Vagina (tissue), 2 donors: Measurements from ENCODE around the gene MRGPRX3. TPM values are rescaled to one million over a fixed set of nuclear protein-coding genes. Genes with fewer than 3 reads are reported as not detected.
A peak's percentile ranks its signal among the peaks of the same experiment; 100 is the strongest.

Experiments used
- DNase-seq, 2 donors: peaks; one replicate each; pipeline ENCODE4 v3.0.0-alpha.2; 2017; ENCODE audit errors: extremely low spot score in 2 of 2
- H3K27ac ChIP-seq: fragments of 200-600 bp; sonication (generic); one replicate; pipeline ENCODE4 v1.5.1; 2019
- H3K27me3 ChIP-seq: fragments of 200-600 bp; sonication (generic); one replicate; pipeline ENCODE4 v1.5.1; 2019
- H3K36me3 ChIP-seq, 2 donors: fragments of 200-600 bp; sonication (generic); one replicate each; pipeline ENCODE4 v1.5.1; 2017 to 2019
- H3K4me1 ChIP-seq: fragments of 200-600 bp; sonication (generic); one replicate; pipeline ENCODE4 v1.5.1; 2019
- H3K4me3 ChIP-seq, 2 donors: fragments of 200-600 bp; sonication (generic); 1 replicate in 1 of 2; 2 replicates in 1 of 2; pipeline ENCODE4 v1.5.1; 2016 to 2019
- H3K9me3 ChIP-seq: fragments of 200-600 bp; sonication (generic); one replicate; pipeline ENCODE4 v1.5.1; 2019
- POLR2A ChIP-seq, 2 donors: fragments of 450-650 bp; IDR thresholded peaks; one replicate each; pipeline ENCODE4 v1.6.1; 2017; ENCODE audit warnings: antibody characterized with exemption in 2 of 2, mild to moderate bottlenecking in 2 of 2, moderate library complexity in 2 of 2
- POLR2AphosphoS5 ChIP-seq, 2 donors: sonication (generic); formaldehyde crosslinking; IDR thresholded peaks; one replicate each; pipeline ENCODE4 v1.9.0; 2017; ENCODE audit warnings: antibody characterized with exemption in 2 of 2, mild to moderate bottlenecking in 2 of 2, low read depth in 1 of 2; ENCODE audit not compliant: insufficient read depth in 1 of 2
- intact Hi-C: fragments of 100-400 bp; cut with DNase I; formaldehyde crosslinking; loops from one replicate; pipeline ENCODE4 v1.15.1; 2023
- small RNA-seq: library from RNA; depleted of rRNA; stranded (forward); fragments of <200 nt; gene quantifications from one replicate; pipeline ENCODE3, GENCODE V24; 2016
- total RNA-seq: library from RNA; depleted of rRNA; stranded (reverse); fragments of >200 nt; gene quantifications from one replicate; pipeline ENCODE4 v1.2.3, GENCODE V29; 2016
- TF ChIP-seq, protein P1 (sequence below), 3 experiments: fragments of 450-650 bp in 2 of 3; fragments of 200-600 bp in 1 of 3; sonication (generic) in 1 of 3; IDR thresholded peaks; one replicate each; pipeline ENCODE4 v1.5.1; 2017 to 2019; ENCODE audit warnings: antibody characterized with exemption in 3 of 3, mild to moderate bottlenecking in 2 of 3, moderate library complexity in 2 of 3

MRGPRX3 gene
- total RNA-seq, 1 donor from 2014 or later, result not detected

DNA sequence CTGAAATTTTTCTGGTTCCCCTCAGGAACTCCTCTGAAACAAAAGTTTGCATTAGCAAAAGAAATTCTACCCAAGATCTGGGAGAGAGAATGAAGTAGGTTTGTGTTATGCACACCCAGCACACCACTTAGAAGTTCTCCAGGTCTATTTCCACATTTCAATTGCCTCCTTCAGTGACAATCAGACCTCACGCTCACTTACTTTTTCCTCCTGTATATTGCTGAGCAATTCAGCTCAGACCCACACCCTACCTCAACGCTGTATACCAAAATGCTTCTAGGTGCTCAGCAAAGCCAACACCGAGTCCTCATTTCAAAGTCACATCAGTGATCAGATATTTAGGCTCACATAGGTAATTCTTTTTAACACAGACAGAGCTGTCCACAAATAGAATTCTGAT lies 19.2 kb downstream of the MRGPRX3 start:
- no peaks in the 10 kb centered on the region for H3K27me3 ChIP-seq
- no peaks in the 10 kb centered on the region for H3K36me3 ChIP-seq
- intact Hi-C loops, result no loop called here
- no peak overlapping the region for H3K27ac ChIP-seq
- no peaks in the 10 kb centered on the region for H3K4me1 ChIP-seq
- H3K4me3 ChIP-seq, result no peak overlapping the region
- no peaks in the 10 kb centered on the region for H3K9me3 ChIP-seq
- TF ChIP-seq POLR2AphosphoS5 (IDR thresholded peaks at IDR 0.05; ENCODE audit: insufficient read depth in 1 of 2, low read depth in 1 of 2), result no peak
- no peak for DNase-seq

DNA sequence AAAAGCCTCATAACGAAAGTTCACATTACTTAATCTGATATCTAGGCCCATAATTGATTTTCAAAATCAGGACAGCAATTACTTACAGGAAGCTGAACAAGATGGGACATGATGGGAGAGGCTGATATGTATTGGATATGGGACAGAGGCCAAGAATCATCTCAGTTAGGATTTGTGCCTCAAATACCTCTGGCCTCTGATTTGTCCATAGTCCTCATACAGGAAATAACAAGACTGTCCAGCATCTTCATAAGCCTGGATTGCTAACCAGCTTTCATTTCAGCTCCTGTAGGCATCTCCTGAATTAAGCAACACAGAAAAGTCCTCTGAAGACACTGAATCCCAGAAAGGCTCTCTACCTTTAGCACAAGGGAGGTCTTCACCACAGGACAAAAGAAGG lies 36.0 kb downstream of the MRGPRX3 start:
- no peaks in the 10 kb centered on the region for H3K4me1 ChIP-seq
- no peak overlapping the region for H3K4me3 ChIP-seq
- DNase-seq, result no peak
- H3K36me3 ChIP-seq, result no peaks in the 10 kb centered on the region
- no peaks in the 10 kb centered on the region for H3K9me3 ChIP-seq
- TF ChIP-seq POLR2AphosphoS5 (IDR thresholded peaks at IDR 0.05; ENCODE audit: insufficient read depth in 1 of 2, low read depth in 1 of 2) (no peak), POLR2A (IDR thresholded peaks at IDR 0.05) (no peak)
- TF ChIP-seq, protein P1, sequence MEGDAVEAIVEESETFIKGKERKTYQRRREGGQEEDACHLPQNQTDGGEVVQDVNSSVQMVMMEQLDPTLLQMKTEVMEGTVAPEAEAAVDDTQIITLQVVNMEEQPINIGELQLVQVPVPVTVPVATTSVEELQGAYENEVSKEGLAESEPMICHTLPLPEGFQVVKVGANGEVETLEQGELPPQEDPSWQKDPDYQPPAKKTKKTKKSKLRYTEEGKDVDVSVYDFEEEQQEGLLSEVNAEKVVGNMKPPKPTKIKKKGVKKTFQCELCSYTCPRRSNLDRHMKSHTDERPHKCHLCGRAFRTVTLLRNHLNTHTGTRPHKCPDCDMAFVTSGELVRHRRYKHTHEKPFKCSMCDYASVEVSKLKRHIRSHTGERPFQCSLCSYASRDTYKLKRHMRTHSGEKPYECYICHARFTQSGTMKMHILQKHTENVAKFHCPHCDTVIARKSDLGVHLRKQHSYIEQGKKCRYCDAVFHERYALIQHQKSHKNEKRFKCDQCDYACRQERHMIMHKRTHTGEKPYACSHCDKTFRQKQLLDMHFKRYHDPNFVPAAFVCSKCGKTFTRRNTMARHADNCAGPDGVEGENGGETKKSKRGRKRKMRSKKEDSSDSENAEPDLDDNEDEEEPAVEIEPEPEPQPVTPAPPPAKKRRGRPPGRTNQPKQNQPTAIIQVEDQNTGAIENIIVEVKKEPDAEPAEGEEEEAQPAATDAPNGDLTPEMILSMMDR (IDR thresholded peaks at IDR 0.05), result no peak
- intact Hi-C loops, result no loop called here
- no peak overlapping the region for H3K27ac ChIP-seq
- no peaks in the 10 kb centered on the region for H3K27me3 ChIP-seq

DNA sequence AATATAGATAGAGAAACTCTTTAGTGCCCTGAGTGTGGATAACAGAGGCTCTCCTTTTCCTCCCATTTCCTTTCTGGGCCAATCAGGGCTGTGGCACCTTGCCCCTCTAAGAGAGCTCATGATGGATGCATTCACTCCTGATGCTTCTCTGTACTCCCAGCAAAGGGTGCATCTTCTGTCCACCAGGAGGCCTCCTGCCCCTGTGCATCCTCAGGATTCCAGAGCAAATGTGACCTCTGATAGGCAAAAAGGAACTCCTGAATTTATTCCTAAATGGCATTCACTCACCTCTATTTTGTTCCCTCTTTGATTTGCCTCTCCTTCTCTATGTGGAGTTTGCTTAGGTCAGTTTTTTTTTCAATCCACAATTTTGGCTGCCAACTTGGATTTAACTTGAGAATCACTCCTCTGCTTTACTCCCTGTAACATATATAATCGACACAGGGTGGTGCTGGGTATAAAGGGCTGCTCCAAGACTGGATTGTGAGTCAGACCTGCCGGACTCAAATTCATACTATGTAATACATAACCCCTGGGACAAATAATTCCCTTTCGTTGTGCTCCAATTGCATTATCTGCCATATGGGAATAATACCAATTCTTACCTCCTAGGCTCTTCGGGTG lies 39.1 kb downstream of the MRGPRX3 start:
- Histone ChIP-seq H3K4me3 (no peak overlapping the region), H3K9me3 (no peaks in the 10 kb centered on the region), H3K36me3 (no peaks in the 10 kb centered on the region), H3K4me1 (no peaks in the 10 kb centered on the region), H3K27ac (no peak overlapping the region), H3K27me3 (no peaks in the 10 kb centered on the region)
- no peak for TF ChIP-seq POLR2A (IDR thresholded peaks at IDR 0.05)
- TF ChIP-seq, protein P1 (IDR thresholded peaks at IDR 0.05), result peak in 1 of 3 experiments; percentile 14
- DNase-seq, result no peak
- intact Hi-C loops, result no loop called here

DNA sequence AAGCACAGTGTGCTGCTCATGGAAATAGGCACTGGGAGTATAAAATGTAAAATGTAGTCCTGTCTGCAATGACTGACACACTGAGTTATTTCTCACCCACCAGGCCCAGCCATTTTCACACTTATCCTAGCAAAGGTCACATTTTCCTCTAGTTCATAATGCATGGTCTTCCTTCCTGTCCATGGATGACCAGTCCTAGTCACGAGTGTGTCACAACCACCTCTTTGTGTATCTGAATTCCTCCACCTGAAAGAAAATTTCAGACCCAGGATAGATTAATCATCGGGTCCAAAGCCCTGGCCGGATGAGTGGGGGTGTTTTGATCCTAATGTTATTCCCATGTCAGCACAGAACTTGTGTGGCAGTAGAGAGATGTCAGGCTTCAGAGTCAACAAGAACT lies 40.3 kb downstream of the MRGPRX3 start, which contains the start of gene MRGPRX4:
Gene MRGPRX4 (plus strand): TSS at position 172 of the 400 bp plus-strand sequence. CDS start 420 bp downstream, outside the sequence.
- no peaks in the 10 kb centered on the region for H3K36me3 ChIP-seq
- H3K27me3 ChIP-seq, result no peaks in the 10 kb centered on the region
- TF ChIP-seq POLR2AphosphoS5 (IDR thresholded peaks at IDR 0.05; ENCODE audit: insufficient read depth in 1 of 2, low read depth in 1 of 2), result no peak
- TF ChIP-seq POLR2A (IDR thresholded peaks at IDR 0.05), result no peak
- TF ChIP-seq, protein P1 (IDR thresholded peaks at IDR 0.05), result no peak
- H3K4me3 ChIP-seq, result no peak within 1 kb of the TSS
- no peak within 1 kb of the TSS for H3K27ac ChIP-seq
- H3K9me3 ChIP-seq, result no peaks in the 10 kb centered on the region
- intact Hi-C loops, result no loop called here
- no peaks in the 10 kb centered on the region for H3K4me1 ChIP-seq
- no peak for DNase-seq

DNA sequence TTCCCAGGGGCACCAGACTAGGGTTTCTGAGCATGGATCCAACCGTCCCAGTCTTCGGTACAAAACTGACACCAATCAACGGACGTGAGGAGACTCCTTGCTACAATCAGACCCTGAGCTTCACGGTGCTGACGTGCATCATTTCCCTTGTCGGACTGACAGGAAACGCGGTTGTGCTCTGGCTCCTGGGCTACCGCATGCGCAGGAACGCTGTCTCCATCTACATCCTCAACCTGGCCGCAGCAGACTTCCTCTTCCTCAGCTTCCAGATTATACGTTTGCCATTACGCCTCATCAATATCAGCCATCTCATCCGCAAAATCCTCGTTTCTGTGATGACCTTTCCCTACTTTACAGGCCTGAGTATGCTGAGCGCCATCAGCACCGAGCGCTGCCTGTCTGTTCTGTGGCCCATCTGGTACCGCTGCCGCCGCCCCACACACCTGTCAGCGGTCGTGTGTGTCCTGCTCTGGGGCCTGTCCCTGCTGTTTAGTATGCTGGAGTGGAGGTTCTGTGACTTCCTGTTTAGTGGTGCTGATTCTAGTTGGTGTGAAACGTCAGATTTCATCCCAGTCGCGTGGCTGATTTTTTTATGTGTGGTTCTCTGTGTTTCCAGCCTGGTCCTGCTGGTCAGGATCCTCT lies 41.0 kb downstream of the MRGPRX3 start:
- intact Hi-C loops, result no loop called here
- H3K4me3 ChIP-seq, result no peak overlapping the region
- DNase-seq, result no peak
- H3K4me1 ChIP-seq, result no peaks in the 10 kb centered on the region
- H3K36me3 ChIP-seq, result no peaks in the 10 kb centered on the region
- no peak overlapping the region for H3K27ac ChIP-seq
- H3K27me3 ChIP-seq, result no peaks in the 10 kb centered on the region
- no peaks in the 10 kb centered on the region for H3K9me3 ChIP-seq
- TF ChIP-seq POLR2A (IDR thresholded peaks at IDR 0.05) (no peak), POLR2AphosphoS5 (IDR thresholded peaks at IDR 0.05; ENCODE audit: insufficient read depth in 1 of 2, low read depth in 1 of 2) (no peak)
- TF ChIP-seq, protein P1 (IDR thresholded peaks at IDR 0.05), result no peak

Small RNA genes lying within 50 kb of the gene (small RNA-seq; reads per million reads assigned to genes)
- not detected for gene HIGD1AP5

Other genes with a start within 250 kb of the MRGPRX3 start
- gene SERGEF, start 119.5 kb upstream of the MRGPRX3 start, total RNA-seq, result 30.7 TPM
- gene TPH1, start 86.3 kb upstream of the MRGPRX3 start, total RNA-seq, result 0.49 TPM
- gene SAAL1, start 26.5 kb upstream of the MRGPRX3 start, total RNA-seq, result 15.2 TPM
- not detected for gene MRGPRX4, start 40.3 kb downstream of the MRGPRX3 start, total RNA-seq
- 1.7 TPM for gene SAA4, start 104.2 kb downstream of the MRGPRX3 start, total RNA-seq
- gene SAA2, start 116.1 kb downstream of the MRGPRX3 start, total RNA-seq, result 19.4 TPM
- gene SAA1, start 133.7 kb downstream of the MRGPRX3 start, total RNA-seq, result 60.4 TPM
- 17.4 TPM for gene HPS5, start 189.6 kb downstream of the MRGPRX3 start, total RNA-seq
- 64.1 TPM for gene GTF2H1, start 190.0 kb downstream of the MRGPRX3 start, total RNA-seq